Omental fat pad (tissue), 4 donors: ENCODE data around the gene HNRNPC. TPM values are rescaled to one million over a fixed set of nuclear protein-coding genes. Genes with fewer than 3 reads are reported as not detected.

ENCODE experiments used
- ATAC-seq: fragments of 150-250 bp; one replicate; pipeline ENCODE4 v1.9.1; 2016; ENCODE audit warnings: mild to moderate bottlenecking, moderate library complexity; ENCODE audit not compliant: low FRiP score
- DNase-seq: peaks from one replicate; pipeline ENCODE4 v3.0.0-alpha.2; 2019; ENCODE audit warnings: low spot score
- total RNA-seq, 4 donors: library from RNA; depleted of rRNA; stranded (reverse); fragments of >200 nt; gene quantifications; one replicate each; pipeline ENCODE4 v1.1.0, GENCODE V29; 2016
- TF ChIP-seq, protein P1 (sequence below), 3 donors: fragments of 450-650 bp; IDR thresholded peaks; one replicate each; pipeline ENCODE4 v1.5.1; 2016 to 2017; ENCODE audit warnings: antibody characterized with exemption in 3 of 3, mild to moderate bottlenecking in 3 of 3, moderate library complexity in 2 of 3

HNRNPC gene
- total RNA-seq, 4 donors from 2014 or later = 361 to 619 (median 454) TPM

DNA sequence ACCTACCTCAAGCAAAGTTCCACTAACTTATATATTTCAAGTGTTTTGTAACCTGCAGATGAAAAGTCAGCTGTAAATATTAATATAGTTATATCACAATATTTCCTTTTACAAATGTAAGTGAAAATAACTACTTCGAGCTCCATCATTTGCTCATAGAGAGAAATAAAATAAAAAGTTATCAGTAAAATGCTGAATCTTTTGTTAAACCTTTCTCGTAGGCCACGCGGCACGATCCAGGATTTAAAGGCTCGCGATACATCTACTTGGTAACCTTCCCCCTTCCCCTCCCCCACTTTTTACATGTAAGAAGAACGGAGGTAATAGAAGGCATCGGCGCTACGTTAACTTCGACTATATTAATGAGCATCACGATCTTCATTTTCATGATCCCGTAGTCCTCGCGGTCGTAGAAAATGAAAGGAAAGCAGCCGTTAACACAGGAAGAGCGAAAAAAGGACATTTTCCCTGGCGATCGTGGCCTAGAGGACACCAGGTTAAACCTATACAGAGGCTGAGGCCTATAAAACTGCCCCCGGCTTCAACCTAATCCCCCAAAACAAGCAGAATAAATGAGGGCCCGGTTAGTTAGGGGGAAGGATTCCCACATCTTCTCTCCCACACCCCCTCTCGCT is 508 bp downstream of the HNRNPC start:
- TF ChIP-seq, protein P1, sequence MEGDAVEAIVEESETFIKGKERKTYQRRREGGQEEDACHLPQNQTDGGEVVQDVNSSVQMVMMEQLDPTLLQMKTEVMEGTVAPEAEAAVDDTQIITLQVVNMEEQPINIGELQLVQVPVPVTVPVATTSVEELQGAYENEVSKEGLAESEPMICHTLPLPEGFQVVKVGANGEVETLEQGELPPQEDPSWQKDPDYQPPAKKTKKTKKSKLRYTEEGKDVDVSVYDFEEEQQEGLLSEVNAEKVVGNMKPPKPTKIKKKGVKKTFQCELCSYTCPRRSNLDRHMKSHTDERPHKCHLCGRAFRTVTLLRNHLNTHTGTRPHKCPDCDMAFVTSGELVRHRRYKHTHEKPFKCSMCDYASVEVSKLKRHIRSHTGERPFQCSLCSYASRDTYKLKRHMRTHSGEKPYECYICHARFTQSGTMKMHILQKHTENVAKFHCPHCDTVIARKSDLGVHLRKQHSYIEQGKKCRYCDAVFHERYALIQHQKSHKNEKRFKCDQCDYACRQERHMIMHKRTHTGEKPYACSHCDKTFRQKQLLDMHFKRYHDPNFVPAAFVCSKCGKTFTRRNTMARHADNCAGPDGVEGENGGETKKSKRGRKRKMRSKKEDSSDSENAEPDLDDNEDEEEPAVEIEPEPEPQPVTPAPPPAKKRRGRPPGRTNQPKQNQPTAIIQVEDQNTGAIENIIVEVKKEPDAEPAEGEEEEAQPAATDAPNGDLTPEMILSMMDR (IDR thresholded peaks at IDR 0.05) = no peak
- DNase-seq (no peak), ATAC-seq (no peak)

DNA sequence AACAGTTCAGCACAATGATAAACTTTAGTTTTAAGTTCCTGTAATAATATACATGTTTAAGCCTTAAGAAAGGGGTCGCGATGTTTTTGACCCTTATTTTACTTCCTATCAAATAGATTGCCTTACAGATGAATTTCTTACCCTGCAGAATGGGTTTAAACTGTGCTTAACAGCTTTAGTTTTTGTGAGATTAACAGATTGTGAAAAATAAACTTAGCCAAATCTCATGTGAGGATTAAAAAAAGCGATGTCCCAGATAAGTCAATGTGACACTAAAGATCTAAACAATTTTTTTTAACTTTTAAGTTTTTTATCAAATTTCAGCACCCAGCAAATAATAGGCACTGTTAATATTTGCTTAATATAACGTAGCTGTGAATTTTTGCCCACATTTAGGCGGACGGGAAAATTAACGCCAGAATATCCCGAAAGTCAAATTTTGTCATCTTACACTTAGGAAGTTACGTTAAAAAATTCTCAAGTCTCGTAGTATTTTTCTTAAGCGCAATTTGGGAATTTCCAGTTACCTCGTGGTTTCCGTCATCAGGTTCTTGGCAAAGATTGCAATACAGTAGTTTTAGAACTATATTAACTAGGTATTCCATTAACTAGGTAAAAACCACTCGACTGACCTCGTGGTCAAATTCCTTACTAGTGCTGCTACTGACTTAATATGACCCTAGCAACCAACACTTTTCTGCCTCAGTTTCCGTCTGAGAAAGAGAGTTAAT is 1.2 kb downstream of the HNRNPC start:
- no peak for ATAC-seq
- DNase-seq = no peak
- TF ChIP-seq, protein P1 (IDR thresholded peaks at IDR 0.05) = no peak

DNA sequence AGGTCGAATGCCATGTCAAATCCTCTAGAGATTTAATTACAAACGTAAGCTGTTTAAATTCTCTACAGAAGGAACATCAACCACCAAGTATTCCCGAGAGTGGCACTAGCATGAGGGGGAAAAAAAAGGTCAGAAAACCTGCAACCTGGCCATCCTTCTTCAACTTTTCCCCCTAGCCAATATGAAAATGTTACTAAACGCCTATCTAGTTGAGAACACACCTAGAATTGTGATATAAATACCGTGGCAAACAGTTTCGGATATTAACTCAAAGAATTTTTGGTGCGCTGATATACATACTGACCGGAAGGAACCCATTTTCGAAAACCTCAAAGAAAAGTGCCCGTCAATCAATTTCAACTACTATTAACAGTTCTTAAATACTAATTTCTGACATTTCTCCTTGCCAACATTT is 1.8 kb downstream of the HNRNPC start:
- DNase-seq (no peak), ATAC-seq (no peak)
- TF ChIP-seq, protein P1 (IDR thresholded peaks at IDR 0.05) = no peak

DNA sequence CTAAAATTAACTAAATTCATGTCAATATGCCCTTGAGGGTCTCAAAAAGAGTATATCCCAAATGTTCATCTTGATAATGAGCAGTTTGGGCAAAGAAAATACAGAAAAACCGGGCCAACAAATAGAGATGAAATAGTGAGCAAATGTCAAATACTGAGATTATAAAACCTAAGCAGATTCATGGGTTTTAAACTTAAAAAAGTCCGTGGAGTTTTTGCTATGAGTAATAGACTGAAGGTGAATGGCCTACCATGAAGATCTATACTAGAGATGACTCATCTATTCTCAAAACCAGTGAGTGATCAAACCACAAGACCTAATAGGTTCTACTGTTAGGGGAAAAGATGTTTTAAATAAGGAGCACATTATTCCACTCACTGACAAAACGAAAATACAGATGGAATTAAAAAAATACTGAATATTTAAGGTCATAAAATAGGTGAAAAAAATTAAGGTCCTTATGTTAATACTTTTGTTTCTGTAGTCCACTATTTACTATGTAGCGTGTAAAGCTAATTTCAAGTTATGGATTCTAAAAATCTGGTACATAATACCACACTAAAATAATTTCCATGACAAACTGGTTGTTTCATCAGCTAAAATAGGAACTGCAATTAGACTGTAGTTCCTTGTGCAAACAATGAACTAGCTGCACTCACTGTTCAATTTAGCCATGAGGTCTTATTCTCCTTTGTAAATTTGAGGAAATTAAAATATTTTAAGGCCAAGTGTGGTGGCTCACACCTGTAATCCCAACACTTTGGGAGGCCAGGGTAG is 5.0 kb downstream of the HNRNPC start:
- peak; percentile 70 for ATAC-seq
- DNase-seq = no peak
- TF ChIP-seq, protein P1 (IDR thresholded peaks at IDR 0.05) = no peak

DNA sequence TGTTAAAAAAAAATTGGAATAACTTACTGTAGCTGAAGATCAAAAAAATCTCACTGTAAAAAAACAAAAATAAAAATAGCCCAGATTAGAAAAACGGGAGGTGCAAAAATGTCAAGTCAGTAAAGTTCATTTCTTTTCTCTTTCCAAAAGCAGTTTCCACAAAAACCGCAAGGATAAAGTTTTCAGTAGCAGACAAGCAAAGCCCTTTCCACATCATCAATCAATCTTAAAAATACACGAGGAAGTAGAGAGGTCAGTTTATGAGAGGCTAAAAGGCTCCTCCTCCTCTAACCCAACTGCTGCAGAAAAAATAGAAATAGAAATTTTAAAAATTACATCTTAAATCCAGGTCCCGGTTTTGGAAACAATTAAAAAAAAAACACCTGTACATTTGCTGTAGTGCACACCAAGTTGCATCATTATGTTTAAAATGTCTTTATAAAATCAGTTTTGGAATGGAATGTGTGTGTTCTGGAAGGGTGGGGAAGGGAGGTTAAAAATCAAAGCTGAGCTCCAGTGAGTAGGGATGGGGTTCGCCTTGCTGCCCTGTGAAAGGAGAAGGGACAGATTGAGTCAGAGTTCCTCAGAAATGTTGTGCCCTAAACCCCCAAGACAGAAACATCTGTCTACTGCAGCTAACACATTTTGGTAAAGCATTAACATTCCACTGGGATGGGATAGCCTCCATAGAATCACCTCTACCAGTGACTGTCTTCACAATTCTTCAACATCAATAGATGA is 5.8 kb downstream of the HNRNPC start:
- TF ChIP-seq, protein P1 (IDR thresholded peaks at IDR 0.05) = no peak
- ATAC-seq (no peak), DNase-seq (no peak)

DNA sequence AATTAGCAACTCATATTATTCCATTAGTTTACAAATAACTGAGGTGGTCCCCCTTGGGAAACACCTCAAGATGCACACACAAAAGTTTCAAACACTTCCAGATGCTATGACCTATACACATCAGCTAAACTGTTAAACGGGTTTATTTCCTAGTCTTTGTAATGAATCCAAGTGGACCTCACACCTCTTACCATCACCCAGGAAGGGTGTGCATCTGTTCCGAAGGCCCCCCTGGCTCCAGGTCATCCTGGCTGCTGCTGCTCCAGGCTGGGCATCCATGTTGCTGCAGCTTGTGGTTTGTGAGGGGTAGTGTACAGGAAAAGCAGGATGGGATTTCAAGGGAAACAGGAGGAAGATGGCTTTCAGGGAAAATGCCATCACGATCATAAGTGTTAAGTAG is 6.8 kb downstream of the HNRNPC start:
- no peak for DNase-seq
- ATAC-seq = no peak
- TF ChIP-seq, protein P1 (IDR thresholded peaks at IDR 0.05) = no peak
